Measurements from ENCODE around the gene ATP2A3.

ATP2A3 gene

DNA sequence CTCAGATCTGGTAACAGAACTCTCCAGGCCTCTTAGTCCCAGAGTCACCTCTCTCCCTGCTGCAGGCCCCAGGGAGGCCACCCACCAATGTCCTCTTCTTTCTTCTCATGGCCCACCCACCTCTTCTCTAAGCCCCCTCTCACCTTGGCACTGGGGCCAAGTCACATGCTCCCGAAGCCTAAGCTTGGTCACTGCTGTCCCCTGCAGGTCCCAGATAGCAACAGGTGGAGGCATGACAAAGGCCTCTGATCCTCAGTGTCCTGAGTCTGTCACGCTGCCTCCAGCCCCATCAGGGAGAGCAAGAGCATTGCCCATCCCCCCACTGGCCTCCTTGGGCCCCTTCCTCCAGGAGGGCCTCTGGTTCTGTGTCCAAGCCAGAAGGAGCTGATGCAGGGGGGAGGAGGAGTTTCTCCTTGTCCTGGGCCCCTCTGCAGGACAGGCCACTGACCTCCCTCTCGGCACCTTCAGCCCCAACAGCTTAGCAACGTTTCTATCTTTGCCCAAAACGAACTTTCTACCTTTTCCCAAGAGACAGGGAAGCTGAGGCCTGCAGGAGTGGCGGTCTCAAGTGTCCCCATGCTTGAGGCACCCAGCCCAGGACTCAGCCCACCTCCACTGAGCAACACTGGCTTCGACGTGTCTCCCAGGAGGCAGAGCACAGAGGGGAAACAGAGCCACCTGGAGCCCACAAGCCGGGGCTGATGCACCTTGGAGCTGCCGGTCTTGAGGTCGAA is 56.6 kb downstream of the ATP2A3 start:
- H3K9ac ChIP-seq (ENCODE audit: insufficient read length) = no peak overlapping the region
- H3K9me3 ChIP-seq (ENCODE audit: low read depth, low read length) = no peaks in the 10 kb centered on the region
- no peak for TF ChIP-seq EZH2 (IDR thresholded peaks at IDR 0.05)
- no peak for TF ChIP-seq FOXP2 (optimal IDR thresholded peaks at IDR 0.05; ENCODE audit: control extremely low read depth, extremely low read length, insufficient read depth)
- TF ChIP-seq POLR2AphosphoS5 (IDR thresholded peaks at IDR 0.05; ENCODE audit: borderline replicate concordance, low read depth, low read length) = no peak
- no peak overlapping the region for H3K27ac ChIP-seq
- H3K4me3 ChIP-seq = no peak overlapping the region
- no peak for DNase-seq (ENCODE audit: low read depth, low spot score)
- no peaks in the 10 kb centered on the region for H3K36me3 ChIP-seq (ENCODE audit: insufficient read depth, low read length)

DNA sequence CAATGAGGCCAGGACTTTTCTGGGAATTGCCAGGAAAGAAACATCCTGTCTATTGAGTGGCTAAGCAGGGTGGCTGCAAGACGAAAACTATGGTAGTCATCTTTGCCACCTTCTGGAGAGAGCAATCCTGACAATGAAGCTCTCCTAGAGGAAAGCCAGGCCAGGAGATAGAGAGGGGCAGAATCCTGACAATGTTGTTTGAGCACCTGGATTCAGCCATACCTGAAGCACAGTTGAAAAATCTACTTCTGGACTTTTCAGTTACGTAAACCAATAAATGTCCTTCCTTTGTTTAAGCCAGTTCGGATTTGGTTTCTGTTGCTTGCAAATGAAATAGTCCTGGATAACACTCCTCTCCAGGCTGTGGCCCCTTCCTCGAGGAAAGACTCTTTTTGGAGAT is 57.4 kb downstream of the ATP2A3 start:
- H3K4me3 ChIP-seq = no peak overlapping the region
- no peaks in the 10 kb centered on the region for H3K9me3 ChIP-seq (ENCODE audit: low read depth, low read length)
- no peak for TF ChIP-seq EZH2 (IDR thresholded peaks at IDR 0.05)
- no peak for TF ChIP-seq FOXP2 (optimal IDR thresholded peaks at IDR 0.05; ENCODE audit: control extremely low read depth, extremely low read length, insufficient read depth)
- no peak for TF ChIP-seq POLR2AphosphoS5 (IDR thresholded peaks at IDR 0.05; ENCODE audit: borderline replicate concordance, low read depth, low read length)
- no peak overlapping the region for H3K27ac ChIP-seq
- DNase-seq (ENCODE audit: low read depth, low spot score) = no peak
- no peak overlapping the region for H3K9ac ChIP-seq (ENCODE audit: insufficient read length)
- no peaks in the 10 kb centered on the region for H3K36me3 ChIP-seq (ENCODE audit: insufficient read depth, low read length)

- no peak for DNase-seq (ENCODE audit: low read depth, low spot score)
- TF ChIP-seq FOXP2 (optimal IDR thresholded peaks at IDR 0.05; ENCODE audit: control extremely low read depth, extremely low read length, insufficient read depth) (no peak), EZH2 (IDR thresholded peaks at IDR 0.05) (no peak), POLR2AphosphoS5 (IDR thresholded peaks at IDR 0.05; ENCODE audit: borderline replicate concordance, low read depth, low read length) (no peak)
- Histone ChIP-seq H3K9ac (ENCODE audit: insufficient read length) (no peak overlapping the region), H3K9me3 (ENCODE audit: low read depth, low read length) (no peaks in the 10 kb centered on the region), H3K4me3 (no peak overlapping the region), H3K27ac (no peak overlapping the region), H3K36me3 (ENCODE audit: insufficient read depth, low read length) (no peaks in the 10 kb centered on the region)
Observed at GRCh38 chr17:3905017-3905520, 59.2 kb downstream of the ATP2A3 start.

DNA sequence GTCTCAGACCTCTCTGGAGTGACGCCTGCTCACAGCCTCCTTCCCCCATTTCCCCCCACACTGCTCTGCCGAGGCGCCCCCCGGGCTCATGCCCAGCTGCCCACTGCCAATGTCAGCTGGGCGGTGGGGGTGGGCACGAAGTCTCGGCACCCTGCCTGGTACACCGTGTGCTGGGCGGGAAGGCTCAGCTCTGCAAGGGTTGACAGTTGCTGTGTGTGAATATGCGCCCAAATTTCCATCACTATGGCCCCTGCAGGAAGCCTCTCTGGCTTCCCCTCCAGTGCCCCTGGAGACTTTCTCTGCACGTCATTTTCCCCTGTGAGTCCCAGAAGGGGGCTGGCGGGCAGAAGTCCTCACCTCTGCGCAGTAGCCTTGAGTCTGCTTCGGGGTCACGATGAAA is 59.7 kb downstream of the ATP2A3 start:
- Histone ChIP-seq H3K9me3 (ENCODE audit: low read depth, low read length) (no peaks in the 10 kb centered on the region), H3K27ac (no peak overlapping the region), H3K9ac (ENCODE audit: insufficient read length) (no peak overlapping the region), H3K4me3 (no peak overlapping the region), H3K36me3 (ENCODE audit: insufficient read depth, low read length) (no peaks in the 10 kb centered on the region)
- no peak for DNase-seq (ENCODE audit: low read depth, low spot score)
- no peak for TF ChIP-seq EZH2 (IDR thresholded peaks at IDR 0.05)
- no peak for TF ChIP-seq FOXP2 (optimal IDR thresholded peaks at IDR 0.05; ENCODE audit: control extremely low read depth, extremely low read length, insufficient read depth)
- TF ChIP-seq POLR2AphosphoS5 (IDR thresholded peaks at IDR 0.05; ENCODE audit: borderline replicate concordance, low read depth, low read length) = no peak

DNA sequence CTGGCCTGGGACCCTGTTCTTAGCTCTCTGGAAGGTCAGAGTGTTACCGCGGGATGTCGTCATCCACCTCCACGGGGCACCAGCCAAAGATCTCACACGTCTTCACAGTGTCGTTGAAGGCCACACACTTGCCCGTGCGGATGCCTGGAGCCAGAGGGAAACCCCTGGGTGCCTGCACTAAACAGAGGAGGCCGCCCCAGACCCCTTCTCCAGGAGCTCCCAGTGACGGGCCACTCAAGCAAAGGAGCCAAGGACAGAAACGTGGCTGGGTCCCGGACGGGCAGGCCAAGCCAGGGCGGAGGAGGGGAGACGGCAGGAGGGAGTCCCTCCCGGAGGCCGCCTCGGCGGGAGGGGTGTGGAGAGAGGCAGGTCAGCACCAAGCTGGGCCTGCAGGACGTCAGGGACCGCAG is 60.4 kb downstream of the ATP2A3 start:
- TF ChIP-seq FOXP2 (optimal IDR thresholded peaks at IDR 0.05; ENCODE audit: control extremely low read depth, extremely low read length, insufficient read depth) (no peak), EZH2 (IDR thresholded peaks at IDR 0.05) (no peak), POLR2AphosphoS5 (IDR thresholded peaks at IDR 0.05; ENCODE audit: borderline replicate concordance, low read depth, low read length) (no peak)
- Histone ChIP-seq H3K36me3 (ENCODE audit: insufficient read depth, low read length) (no peaks in the 10 kb centered on the region), H3K27ac (no peak overlapping the region), H3K4me3 (no peak overlapping the region), H3K9ac (ENCODE audit: insufficient read length) (no peak overlapping the region), H3K9me3 (ENCODE audit: low read depth, low read length) (no peaks in the 10 kb centered on the region)
- DNase-seq (ENCODE audit: low read depth, low spot score) = no peak

GRCh38 chr17:3903051-3903825 is 61.0 kb downstream of the ATP2A3 start:
- H3K9ac ChIP-seq (ENCODE audit: insufficient read length) = no peak overlapping the region
- DNase-seq (ENCODE audit: low read depth, low spot score) = no peak
- no peak overlapping the region for H3K4me3 ChIP-seq
- TF ChIP-seq FOXP2 (optimal IDR thresholded peaks at IDR 0.05; ENCODE audit: control extremely low read depth, extremely low read length, insufficient read depth) (no peak), POLR2AphosphoS5 (IDR thresholded peaks at IDR 0.05; ENCODE audit: borderline replicate concordance, low read depth, low read length) (no peak), EZH2 (IDR thresholded peaks at IDR 0.05) (no peak)
- H3K9me3 ChIP-seq (ENCODE audit: low read depth, low read length) = no peaks in the 10 kb centered on the region
- H3K27ac ChIP-seq = no peak overlapping the region
- no peaks in the 10 kb centered on the region for H3K36me3 ChIP-seq (ENCODE audit: insufficient read depth, low read length)

DNA sequence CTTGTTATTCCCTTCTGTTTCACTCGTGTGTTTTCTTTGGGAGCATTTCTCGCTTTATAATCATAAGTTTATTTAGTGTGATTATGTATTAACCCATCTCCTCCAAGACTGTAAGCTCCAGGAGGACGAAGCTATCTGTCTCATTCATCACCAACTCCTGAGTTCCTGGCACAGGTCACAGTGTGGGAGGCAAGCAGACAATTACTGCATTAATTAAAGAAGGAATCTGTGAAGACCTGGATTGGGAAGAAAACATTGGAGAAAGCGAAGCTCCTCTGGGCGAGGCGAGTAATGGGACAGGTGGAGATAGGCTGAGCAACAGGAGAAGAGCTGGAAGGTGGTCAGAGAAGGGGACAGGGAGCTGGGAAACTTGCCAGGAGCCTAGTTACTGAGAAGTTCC is 63.6 kb downstream of the ATP2A3 start:
- Histone ChIP-seq H3K9me3 (ENCODE audit: low read depth, low read length) (no peaks in the 10 kb centered on the region), H3K9ac (ENCODE audit: insufficient read length) (no peak overlapping the region), H3K4me3 (no peak overlapping the region), H3K27ac (no peak overlapping the region), H3K36me3 (ENCODE audit: insufficient read depth, low read length) (no peaks in the 10 kb centered on the region)
- no peak for TF ChIP-seq POLR2AphosphoS5 (IDR thresholded peaks at IDR 0.05; ENCODE audit: borderline replicate concordance, low read depth, low read length)
- TF ChIP-seq FOXP2 (optimal IDR thresholded peaks at IDR 0.05; ENCODE audit: control extremely low read depth, extremely low read length, insufficient read depth) = no peak
- no peak for TF ChIP-seq EZH2 (IDR thresholded peaks at IDR 0.05)
- DNase-seq (ENCODE audit: low read depth, low spot score) = no peak

GRCh38 chr17:3897731-3898130 is 66.5 kb downstream of the ATP2A3 start:
- Histone ChIP-seq H3K36me3 (ENCODE audit: insufficient read depth, low read length) (no peaks in the 10 kb centered on the region), H3K27ac (no peak overlapping the region), H3K9ac (ENCODE audit: insufficient read length) (no peak overlapping the region), H3K9me3 (ENCODE audit: low read depth, low read length) (no peaks in the 10 kb centered on the region), H3K4me3 (no peak overlapping the region)
- TF ChIP-seq POLR2AphosphoS5 (IDR thresholded peaks at IDR 0.05; ENCODE audit: borderline replicate concordance, low read depth, low read length) = no peak
- no peak for TF ChIP-seq EZH2 (IDR thresholded peaks at IDR 0.05)
- TF ChIP-seq FOXP2 (optimal IDR thresholded peaks at IDR 0.05; ENCODE audit: control extremely low read depth, extremely low read length, insufficient read depth) = no peak
- no peak for DNase-seq (ENCODE audit: low read depth, low spot score)
